ENCODE results near the gene OR5AR1. TPM values are rescaled to one million over a fixed set of nuclear protein-coding genes. Genes with fewer than 3 reads are reported as not detected.

OR5AR1 gene
- total RNA-seq = not detected in 2 replicates

GRCh38 chr11:56663386-56663785 is at the start of gene OR5AR1:
Gene OR5AR1, plus strand, starts transcription at chr11:56663686. Its CDS starts 0 bp downstream, at chr11:56663686.

GRCh38 chr11:56642339-56642738 is 21.1 kb upstream of the OR5AR1 start, which contains the start of gene OR5AP2:
Gene OR5AP2, minus strand, starts transcription at chr11:56642439. Its CDS starts 0 bp downstream, at chr11:56642439.

GRCh38 chr11:56698795-56699194 is 35.3 kb downstream of the OR5AR1 start, which contains the start of gene OR9G1:
Gene OR9G1, plus strand, starts transcription at chr11:56699095. Its CDS starts 1,293 bp downstream, at chr11:56700388.

Small RNAs within 50 kb of the gene (small RNA-seq; reads per million reads assigned to genes)
- gene AP004245.1 (ENCODE audit: low replicate concordance) = not detected

Other genes starting within 250 kb of the OR5AR1 start
- gene OR5M3, start 190.3 kb upstream of the OR5AR1 start, total RNA-seq = not detected in 2 replicates
- gene OR5M8, start 172.3 kb upstream of the OR5AR1 start, total RNA-seq = not detected in 2 replicates
- not detected in 2 replicates for gene OR5M11, start 120.4 kb upstream of the OR5AR1 start, total RNA-seq
- gene OR5M10, start 86.0 kb upstream of the OR5AR1 start, total RNA-seq = not detected in 2 replicates
- gene OR5M1, start 48.8 kb upstream of the OR5AR1 start, total RNA-seq = not detected in 2 replicates
- not detected in 2 replicates for gene OR5AP2, start 21.2 kb upstream of the OR5AR1 start, total RNA-seq
- not detected in 2 replicates for gene OR9G1, start 35.4 kb downstream of the OR5AR1 start, total RNA-seq
- gene OR9G4, start 85.0 kb downstream of the OR5AR1 start, total RNA-seq = not detected in 2 replicates